Hematopoietic multipotent progenitor cell treated with erythropoietin and hydrocortisone succinate and interleukin-3 and kit ligand, for 15 days (in vitro differentiated cells): Measurements from ENCODE around the gene NLGN1.

Source experiments
- DNase-seq: peaks from one replicate; pipeline ENCODE4 v3.0.0-alpha.2; 2015; ENCODE audit warnings: low spot score

NLGN1 gene

DNA sequence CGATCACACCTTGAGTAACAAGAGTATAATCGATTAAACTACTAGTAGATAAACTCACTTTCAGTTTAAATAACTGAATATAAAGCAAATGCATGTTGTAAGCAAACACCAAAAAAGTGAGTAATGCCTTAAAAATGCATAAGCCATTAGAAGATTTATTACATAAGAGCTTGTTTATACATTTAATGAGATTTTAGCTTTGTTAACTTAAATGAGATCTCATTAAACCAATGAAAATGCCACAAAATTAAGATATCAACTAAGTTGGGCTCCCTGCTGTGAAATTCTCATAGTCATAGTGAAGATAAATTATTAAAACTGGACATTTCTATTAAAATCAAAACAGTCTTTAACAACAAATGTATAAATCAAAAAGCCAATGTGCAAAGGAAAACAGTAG is 701.2 kb downstream of the NLGN1 start:
- no peak for DNase-seq

DNA sequence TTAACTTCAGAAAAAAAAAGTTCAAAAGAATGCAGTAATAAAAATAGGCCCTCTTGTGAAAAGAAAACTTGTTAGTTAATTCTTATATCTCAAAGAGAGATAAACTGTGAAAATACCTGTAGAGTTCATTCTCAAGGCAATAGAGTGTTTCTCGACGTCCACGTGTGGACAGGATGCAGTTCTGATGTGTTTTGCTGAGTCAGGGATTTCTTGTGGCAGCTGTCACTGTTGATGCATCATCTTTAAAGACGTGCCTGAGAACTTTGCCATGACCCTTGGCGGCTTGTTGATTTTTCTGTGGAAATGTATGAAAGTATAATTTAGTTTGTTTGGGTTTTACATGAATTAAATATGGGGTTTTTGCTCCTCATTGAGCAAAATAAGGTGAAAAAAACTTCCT is 702.2 kb downstream of the NLGN1 start:
- DNase-seq = no peak

DNA sequence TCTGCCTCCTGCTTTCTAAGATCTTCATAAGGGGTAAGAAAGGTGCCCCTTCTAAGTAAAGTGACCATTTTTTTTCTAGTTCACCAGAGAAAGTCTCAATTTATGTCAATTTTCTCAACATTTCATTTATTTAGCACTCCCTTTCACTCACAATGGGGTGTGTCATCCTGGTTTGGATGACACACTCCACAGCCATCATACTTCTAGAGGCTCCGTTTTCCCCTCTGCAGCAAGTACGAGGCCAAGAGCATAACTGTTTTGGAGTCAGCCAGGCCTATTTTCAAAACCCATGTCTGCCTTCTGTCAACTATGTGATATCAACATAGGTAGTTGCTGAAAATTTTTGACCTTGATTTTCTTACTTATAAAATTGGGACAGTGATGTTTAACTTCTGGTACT is 703.2 kb downstream of the NLGN1 start:
- no peak for DNase-seq

DNA sequence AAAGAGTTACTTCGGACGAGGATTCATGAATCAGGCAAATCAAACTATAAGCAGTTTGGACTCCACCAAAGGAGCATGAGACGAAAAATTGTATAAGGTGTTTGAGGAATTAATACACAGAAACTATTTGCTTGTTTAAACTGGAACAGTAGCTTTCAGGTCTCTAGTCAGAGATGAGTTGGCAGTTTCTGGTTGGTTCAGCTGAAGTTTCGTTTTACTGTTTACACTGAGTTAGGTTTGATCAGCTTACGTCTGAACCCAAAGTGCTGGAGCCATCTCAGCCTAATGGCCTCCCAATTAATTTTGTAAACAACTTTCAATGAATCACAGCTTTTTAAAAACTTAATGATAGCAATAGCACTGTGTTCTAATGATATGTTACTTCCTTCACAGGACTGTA is 703.7 kb downstream of the NLGN1 start:
- no peak for DNase-seq

DNA sequence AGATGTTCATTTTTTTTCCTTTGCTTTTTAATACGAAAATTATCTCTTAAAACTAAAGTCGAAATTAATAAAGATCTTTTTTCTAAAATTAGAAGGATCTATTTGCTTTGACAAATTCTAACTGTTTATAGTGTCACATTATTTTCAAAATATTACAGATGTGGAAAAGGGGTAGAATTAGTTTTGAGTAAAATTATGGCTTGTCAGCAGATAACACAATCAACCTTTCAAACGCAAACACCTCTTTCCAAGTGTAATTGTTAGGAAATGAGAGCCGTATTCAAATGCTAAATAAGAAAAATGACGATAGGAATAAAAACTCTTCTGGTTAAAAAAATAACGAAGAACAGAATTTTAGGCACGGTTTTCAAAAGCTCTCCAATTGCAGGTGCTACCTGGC is 704.7 kb downstream of the NLGN1 start:
- DNase-seq = no peak

DNA sequence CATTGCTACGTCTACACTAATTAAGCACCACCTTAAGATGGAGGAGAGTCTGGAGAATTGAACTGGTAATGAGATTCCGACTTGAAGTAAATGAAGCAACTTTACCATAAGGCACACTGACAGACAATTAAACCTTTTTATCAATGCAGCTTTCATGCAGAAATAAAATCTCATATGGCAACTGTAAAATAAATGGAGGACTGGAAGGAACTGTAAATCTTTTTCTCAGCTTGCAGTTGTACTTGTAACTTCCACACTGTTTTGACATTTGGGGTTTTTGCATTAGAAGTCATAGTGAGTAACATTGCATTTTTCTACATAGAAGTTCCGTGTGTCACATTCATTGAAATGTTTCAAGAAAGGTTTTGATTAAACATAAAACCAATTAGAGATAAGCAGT is 705.3 kb downstream of the NLGN1 start:
- no peak for DNase-seq

DNA sequence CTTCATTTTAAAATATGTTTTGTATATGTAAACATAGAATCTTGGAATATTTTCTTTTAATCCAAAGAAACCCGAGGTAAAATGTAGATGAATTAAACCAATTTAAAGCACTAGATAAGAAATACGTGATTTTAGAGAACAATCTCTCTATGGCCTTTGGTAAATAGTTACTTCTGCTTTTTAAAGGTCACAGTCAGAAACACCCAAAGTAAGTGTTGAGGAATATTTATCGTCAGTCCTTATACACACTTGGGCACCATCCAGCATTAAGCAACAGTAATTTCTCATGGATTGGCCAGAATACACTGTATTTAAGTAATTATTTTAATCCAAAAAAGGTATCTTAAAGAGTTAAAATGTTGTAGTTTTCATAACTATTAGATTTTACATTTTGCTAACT is 713.2 kb downstream of the NLGN1 start:
- DNase-seq = no peak

DNA sequence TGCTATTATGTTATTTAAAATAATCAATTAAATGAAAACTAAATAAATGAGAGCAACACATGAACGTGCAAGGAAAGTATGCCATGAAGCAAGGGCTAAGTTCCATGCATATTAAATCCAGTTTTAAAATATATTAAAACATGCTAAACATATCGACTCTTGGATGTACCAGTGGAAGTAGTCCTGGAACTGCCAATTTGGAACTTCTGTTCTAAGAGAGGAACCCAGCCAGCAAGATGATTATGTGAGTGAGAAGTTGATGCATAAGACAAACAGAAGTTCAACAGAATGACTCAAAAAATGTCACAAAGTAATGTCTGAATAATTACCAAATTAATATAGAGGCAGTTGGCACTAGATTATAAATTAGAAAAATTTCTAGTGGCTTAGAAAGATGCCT is 714.2 kb downstream of the NLGN1 start:
- no peak for DNase-seq

DNA sequence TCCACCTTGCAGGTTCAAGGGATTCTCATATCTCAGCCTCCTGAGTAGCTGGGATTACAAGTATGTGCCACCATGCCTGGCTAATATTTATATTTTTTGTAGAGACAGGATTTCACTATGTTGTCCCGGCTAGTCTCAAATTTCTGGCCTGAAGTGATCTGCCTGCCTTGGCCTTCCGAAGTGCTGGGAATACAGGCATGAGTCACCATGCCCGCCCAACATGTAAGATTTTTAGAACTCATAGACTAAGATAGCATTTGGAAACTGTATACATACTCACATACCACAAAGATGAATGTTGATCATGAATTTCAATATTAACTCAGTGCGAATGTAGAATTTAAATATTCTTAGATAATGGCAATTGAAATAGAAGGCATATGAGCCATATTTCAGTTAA is 718.9 kb downstream of the NLGN1 start:
- DNase-seq = no peak

DNA sequence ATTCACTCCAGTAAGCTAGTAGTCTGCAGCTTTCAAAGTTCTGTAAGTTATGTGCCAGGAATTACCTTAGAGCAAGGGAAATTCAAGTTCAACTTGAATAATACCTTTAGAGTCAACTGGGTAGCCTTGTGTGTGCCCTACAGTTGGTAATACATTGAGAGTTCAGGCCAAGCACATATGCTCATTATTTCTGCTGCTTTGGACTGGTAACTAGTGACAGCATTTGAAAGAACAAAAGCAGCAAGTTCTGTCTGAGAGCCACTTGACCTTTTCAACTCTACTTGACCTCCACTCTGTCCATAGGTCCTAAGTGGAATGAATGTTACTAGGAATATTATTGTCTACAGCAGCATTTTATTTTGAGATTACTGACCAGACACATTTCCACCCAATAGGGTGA is 723.5 kb downstream of the NLGN1 start:
- no peak for DNase-seq

DNA sequence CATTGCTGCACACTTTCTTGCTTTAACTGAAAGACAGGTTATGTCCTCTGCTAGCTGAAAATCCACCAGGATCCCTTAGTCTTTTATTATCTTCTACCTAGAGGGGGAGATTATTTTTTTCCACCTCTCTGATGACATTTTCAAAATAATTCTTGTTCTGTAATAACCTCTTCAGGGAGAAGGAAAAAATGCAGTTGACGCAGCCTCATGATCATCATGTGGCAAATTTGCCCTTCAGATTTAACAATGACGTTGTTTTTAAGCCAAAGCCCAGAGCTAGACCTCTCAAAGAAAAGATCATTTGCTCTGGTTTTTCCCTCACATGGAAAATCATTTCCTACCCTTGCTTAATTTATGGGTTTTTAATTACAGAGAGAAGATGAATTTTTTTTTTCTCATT is 724.9 kb downstream of the NLGN1 start:
- no peak for DNase-seq

DNA sequence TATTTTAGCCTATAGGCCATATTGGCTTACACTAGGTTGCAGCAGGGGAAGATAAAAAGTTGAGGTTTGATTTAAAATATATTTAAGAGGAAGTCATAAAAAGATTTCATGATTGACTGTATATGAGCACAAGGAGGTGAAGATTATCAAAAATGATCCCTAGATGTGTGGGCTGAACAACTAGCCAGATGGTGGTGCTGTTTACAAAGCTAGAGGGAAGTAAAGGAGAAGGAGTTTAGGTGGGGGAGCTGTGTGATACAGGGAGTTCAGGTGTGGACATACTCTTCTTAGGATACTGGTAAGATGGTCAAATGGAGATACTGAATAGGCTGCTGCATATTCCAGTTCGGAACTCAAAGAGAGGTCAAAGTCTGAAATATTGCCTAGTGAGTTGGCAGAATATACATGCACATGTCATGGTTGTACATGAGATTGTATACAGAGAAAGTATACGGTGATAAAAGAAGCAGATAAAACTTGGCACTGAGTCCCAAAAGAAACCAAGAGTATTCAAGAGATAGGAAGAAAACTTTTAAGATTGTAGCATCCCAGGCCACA is 727.8 kb downstream of the NLGN1 start:
- DNase-seq = no peak

DNA sequence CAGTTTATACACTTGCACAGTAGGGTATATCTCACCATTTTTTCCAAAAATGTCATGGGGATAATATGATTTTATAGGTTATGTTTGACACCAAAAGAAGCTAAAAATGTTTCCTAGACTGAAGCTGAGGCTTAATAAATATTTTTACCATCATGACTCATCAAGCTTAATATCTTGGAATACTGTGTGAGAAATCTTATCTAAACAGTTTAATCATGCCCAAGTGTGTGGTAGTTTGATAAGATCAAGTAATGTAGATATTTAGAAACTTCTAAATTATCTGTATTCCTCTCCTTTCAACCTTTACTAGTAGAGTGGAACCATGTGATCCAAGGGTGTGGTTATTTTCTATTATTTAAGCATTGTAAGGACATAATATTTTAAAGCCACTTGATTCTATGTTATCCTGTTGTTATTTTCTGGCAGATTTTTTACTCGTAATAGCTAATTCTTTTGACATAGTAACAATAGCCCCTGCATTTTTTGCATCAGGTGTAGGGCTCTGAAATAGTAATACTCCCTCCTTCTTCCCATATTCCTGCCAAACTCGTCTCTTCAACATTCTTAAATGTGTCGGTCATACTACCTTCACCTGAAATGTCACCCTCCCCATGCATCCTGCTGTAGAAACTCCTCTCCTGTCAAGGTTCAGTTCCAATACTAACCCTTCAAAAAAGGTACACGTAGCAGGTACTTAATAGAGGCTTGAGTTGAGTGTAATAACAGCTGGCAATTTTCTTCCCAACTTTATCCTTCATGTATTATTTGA is 729.6 kb downstream of the NLGN1 start:
- DNase-seq = no peak

DNA sequence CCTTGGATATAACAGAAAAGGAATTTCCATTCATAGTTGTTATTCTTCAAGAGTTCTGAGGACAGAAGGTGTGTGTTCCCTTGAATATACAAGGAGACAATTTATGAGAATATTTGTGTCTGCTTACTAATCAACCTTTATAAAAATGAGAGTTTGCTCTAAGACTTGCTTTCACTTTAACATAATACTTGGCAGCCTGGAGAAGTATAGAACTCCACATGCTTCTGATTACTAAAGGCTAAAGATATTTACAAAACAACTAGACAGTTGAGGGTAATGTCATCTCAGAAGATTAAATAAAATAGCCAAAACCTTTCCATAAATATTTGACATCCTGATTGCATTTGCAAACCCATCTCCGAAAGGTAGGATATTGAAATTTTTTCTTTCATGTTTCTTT is 734.5 kb downstream of the NLGN1 start:
- DNase-seq = no peak

DNA sequence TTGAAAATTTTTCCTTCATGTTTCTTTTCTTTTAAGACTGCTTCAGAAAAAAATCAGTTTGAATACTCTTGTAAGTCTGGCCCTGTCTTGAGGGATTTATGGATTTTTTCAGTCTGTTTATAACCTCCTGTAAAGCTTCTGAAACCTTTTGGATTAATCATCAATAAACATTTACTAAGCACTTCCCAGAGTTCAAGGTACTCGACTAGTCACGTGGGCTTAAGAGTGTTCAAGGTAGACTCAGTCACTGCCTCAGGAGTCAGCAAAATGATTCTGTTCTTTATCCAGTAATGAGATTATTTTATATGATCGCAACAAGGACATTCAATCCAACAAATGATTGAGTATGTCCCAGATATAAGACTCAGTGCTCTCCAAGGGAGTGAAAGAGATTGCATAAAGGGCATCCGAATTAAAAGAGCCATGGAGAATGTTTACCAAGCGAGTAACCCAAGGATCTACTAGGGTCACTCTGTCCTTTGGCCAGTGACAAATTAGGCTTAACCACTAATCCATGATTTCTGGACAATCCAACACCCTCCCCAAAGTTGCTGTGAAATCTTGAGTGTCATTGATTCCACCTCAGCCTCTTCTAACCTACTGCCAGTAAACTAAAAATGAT is 735.0 kb downstream of the NLGN1 start:
- no peak for DNase-seq

DNA sequence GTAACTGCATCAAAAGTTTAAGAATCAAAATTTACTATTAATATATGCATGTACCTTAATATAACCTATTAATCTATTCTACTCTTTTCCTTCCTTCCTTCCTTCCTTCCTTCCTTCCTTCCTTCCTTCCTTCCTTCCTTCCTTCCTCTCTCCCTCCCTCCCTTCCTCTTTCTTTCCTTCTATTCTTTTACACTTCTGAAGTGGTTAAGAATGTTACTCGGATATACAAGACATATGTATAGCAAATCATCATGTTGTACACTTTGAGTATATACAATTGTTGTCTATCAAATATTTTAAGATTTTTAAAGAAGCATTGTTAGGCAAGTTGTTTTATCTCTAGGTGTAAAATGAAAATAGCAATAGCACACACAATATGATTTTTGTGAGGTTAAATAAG is 748.5 kb downstream of the NLGN1 start:
- no peak for DNase-seq

DNA sequence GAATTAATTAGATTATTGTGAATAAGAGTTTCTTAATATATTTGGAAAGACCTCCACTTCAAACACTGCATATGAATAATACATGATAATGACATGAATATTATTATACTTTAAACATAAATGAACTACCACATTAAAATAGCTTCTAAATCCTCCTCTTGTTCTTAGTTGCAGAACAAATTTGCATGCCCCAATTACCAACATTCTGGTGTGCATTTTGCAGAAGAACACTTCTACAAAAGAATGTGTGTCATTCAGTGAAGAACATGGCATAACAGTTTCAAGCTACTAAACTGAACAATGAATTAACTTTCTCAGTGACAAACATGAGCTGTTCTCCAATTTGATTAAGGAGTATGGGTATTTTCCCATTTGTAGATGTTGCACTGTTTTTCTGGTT is 750.3 kb downstream of the NLGN1 start:
- DNase-seq = no peak

DNA sequence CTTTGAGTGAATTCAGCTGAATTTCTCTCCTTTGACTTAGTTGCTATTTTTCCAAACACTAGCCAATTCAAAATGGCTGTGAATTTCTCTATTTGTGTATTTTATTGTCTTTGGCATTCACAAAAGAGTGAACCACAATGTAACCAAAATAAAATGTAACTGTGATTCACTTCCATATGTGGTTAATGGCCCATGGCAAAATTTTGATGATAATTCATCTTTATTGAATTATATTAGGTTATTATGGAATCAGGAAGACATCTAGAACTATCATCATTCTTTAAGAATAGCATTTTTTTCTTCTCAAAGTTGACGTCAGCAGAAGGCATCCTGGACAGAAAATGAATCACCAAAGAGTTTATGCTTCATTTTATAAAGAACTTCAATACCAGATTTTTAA is 756.3 kb downstream of the NLGN1 start:
- DNase-seq = no peak

DNA sequence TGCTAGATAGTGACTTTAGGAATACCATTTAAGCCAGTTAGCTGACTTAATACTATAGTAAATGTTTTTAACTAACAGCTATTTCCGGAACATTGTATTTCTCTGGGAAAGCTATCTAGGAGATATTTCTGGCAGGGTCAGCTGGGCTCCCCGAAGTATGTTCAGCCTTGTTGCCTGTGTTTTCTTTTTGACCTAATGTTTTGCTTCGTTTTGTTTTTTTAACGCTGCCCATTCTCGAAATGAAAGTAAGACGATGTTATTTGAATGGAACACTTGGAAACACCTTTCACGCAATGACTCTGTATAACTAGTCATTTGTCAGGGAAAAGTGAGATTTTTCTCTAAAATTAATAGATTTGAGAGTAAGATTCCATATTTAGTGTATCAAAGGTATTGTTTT is 758.7 kb downstream of the NLGN1 start:
- DNase-seq = no peak

DNA sequence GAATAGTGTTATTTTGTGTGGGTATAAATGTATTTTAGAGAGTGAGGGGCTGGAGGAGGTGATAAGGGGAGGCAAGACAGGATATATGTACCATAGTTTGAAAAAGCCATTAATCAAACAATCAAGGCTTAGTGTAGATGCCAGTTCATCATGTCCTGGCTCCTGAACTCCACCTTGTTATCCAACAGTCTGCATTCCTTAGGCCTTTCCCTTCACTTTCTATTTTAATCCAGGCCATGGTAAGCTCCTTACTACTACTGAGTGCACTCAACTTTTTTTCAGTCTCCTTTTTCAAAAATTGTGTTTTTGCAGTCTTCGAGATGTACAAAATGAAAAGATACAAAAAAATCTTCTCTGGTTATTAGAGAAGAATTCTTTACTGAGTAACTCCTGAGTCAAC is 761.1 kb downstream of the NLGN1 start:
- no peak for DNase-seq

DNA sequence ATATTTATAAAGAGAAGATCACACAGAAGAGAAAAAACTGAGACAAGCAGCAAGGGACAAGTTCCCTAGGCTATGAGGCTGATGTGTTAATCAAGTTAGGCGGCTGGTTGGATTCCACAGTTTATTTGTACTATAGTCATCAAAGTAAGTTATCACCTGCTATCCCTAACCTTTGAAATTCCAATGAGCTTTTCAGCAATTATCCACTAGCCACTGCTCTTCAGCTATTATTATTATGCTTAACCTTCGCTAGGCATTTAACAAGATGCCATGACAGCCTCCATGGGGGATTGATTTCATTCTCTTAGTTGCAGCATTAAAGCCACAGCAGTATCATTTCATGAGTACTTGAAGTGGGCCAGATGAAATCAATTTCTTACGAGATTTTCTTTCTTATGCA is 762.1 kb downstream of the NLGN1 start:
- no peak for DNase-seq

DNA sequence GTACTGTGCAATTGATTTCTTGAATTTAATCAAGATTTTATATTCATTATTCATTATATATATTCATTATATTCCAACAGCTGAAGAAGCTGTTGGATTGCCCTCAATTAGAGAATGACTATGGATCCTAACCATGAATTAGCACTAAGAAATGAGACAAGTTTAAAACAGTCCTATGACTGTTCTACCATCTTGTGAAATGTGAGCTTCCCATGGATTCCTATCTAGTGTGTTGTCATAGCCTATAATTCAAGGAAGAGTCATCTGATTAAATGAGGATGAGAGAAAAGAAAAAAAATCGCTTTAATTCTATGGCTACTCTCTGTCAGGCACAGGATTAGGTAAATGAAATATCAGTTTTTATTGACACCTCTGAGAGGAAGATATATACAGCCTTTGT is 765.0 kb downstream of the NLGN1 start:
- no peak for DNase-seq

DNA sequence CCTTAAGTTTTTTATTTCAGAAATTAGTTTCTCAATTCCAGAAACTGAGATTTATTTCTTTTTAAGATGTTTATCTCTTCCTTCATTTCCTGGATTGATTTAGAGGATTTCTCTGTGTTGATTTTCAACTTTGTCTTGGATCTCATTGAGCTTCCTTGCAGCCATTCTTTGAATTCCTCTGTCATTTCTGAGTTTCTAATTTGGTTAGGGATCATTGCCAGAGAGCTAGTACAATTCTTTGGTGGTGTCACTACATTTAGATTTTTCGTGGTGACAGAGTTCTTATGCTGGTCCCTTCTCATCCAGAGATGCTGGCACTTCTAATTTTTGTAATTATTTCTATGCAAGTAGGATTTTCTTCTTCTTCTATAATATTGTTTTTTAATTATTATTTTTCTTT is 770.5 kb downstream of the NLGN1 start:
- DNase-seq = no peak
